Measurements from ENCODE around the gene SLC22A15.

GRCh38 chr1:115946116-115946515, 30.2 kb upstream of the SLC22A15 start:
- TF ChIP-seq POLR2A (IDR thresholded peaks at IDR 0.05; ENCODE audit: extremely low read depth, insufficient read length) (no peak), CTCF (IDR thresholded peaks at IDR 0.05; ENCODE audit: low read depth, low read length) (no peak), MYC (IDR thresholded peaks at IDR 0.05; ENCODE audit: low read depth, low read length) (no peak), MAX (IDR thresholded peaks at IDR 0.05; ENCODE audit: low read depth, low read length) (no peak)
